T-helper 1 cell treated with Interleukin-12 subunit alpha and Interleukin-12 subunit beta and Interleukin-4 antibody, amounts not matched to agents 30 μg/mL and 1 μg/mL, for 36 hours (primary cell): ENCODE data around the gene DNER.
A peak's percentile ranks its signal among the peaks of the same experiment; 100 is the strongest.
"Not testable (repeated sequence)": the region's sequence is repeated elsewhere in the genome, so short reads cannot be mapped to it uniquely, and the experiment has no call there.

Experiments
- H3K27ac Mint-ChIP-seq: one replicate; pipeline ENCODE4 v1.8.0; 2021; ENCODE audit warnings: mild to moderate bottlenecking, mixed read lengths
- H3K27me3 Mint-ChIP-seq: one replicate; pipeline ENCODE4 v1.8.0; 2021; ENCODE audit warnings: low read depth, mixed read lengths
- H3K36me3 Mint-ChIP-seq: one replicate; pipeline ENCODE4 v1.8.0; 2021; ENCODE audit warnings: low read depth, mixed read lengths
- H3K4me1 Mint-ChIP-seq: one replicate; pipeline ENCODE4 v1.8.0; 2021; ENCODE audit warnings: low read depth, mixed read lengths
- H3K4me3 Mint-ChIP-seq: one replicate; pipeline ENCODE4 v1.8.0; 2021; ENCODE audit warnings: mild to moderate bottlenecking, moderate library complexity, mixed read lengths
- H3K9me3 Mint-ChIP-seq: one replicate; pipeline ENCODE4 v1.8.0; 2021; ENCODE audit warnings: mixed read lengths

DNER gene

GRCh38 chr2:229714080-229714735 is at the start of gene DNER:
Gene DNER (minus strand): TSS chr2:229714555. CDS start chr2:229714423, 132 bp downstream.
- Mint-ChIP-seq H3K36me3 (no peaks in the 10 kb centered on the region), H3K9me3 (no peaks in the 10 kb centered on the region), H3K4me3 (no peak within 1 kb of the TSS), H3K27ac (no peak within 1 kb of the TSS), H3K4me1 (peaks cover 4% of the 10 kb centered on the region), H3K27me3 (peaks cover 84% of the 10 kb centered on the region)

- H3K9me3 Mint-ChIP-seq = no peaks in the 10 kb centered on the region
- no peak overlapping the region for H3K27ac Mint-ChIP-seq
- H3K4me3 Mint-ChIP-seq = no peak overlapping the region
- no peaks in the 10 kb centered on the region for H3K27me3 Mint-ChIP-seq
- H3K4me1 Mint-ChIP-seq = no peaks in the 10 kb centered on the region
- peaks cover 22% of the 10 kb centered on the region for H3K36me3 Mint-ChIP-seq
These were observed 47.3 kb upstream of the DNER start for GRCh38 chr2:229761663-229762062.

GRCh38 chr2:229757462-229757861 is 43.1 kb upstream of the DNER start:
- not testable (repeated sequence) for H3K4me1 Mint-ChIP-seq, H3K36me3 Mint-ChIP-seq, H3K4me3 Mint-ChIP-seq, H3K27ac Mint-ChIP-seq, H3K27me3 Mint-ChIP-seq, H3K9me3 Mint-ChIP-seq

GRCh38 chr2:229752970-229753729 is 38.8 kb upstream of the DNER start:
- Mint-ChIP-seq H3K36me3 (peaks cover 5% of the 10 kb centered on the region), H3K27me3 (no peaks in the 10 kb centered on the region), H3K9me3 (no peaks in the 10 kb centered on the region), H3K4me3 (no peak overlapping the region), H3K4me1 (no peaks in the 10 kb centered on the region), H3K27ac (no peak overlapping the region)

- no peaks in the 10 kb centered on the region for H3K4me1 Mint-ChIP-seq
- no peak overlapping the region for H3K4me3 Mint-ChIP-seq
- H3K27ac Mint-ChIP-seq = no peak overlapping the region
- no peaks in the 10 kb centered on the region for H3K27me3 Mint-ChIP-seq
- no peaks in the 10 kb centered on the region for H3K36me3 Mint-ChIP-seq
- no peaks in the 10 kb centered on the region for H3K9me3 Mint-ChIP-seq
These were observed 35.4 kb upstream of the DNER start for GRCh38 chr2:229749779-229750178.

GRCh38 chr2:229748950-229749349 is 34.6 kb upstream of the DNER start:
- no peaks in the 10 kb centered on the region for H3K9me3 Mint-ChIP-seq
- no peaks in the 10 kb centered on the region for H3K36me3 Mint-ChIP-seq
- no peaks in the 10 kb centered on the region for H3K27me3 Mint-ChIP-seq
- no peak overlapping the region for H3K4me3 Mint-ChIP-seq
- H3K4me1 Mint-ChIP-seq = no peaks in the 10 kb centered on the region
- H3K27ac Mint-ChIP-seq = no peak overlapping the region

GRCh38 chr2:229742691-229743090 is 28.3 kb upstream of the DNER start:
- not testable (repeated sequence) for H3K27ac Mint-ChIP-seq, H3K4me1 Mint-ChIP-seq, H3K9me3 Mint-ChIP-seq, H3K4me3 Mint-ChIP-seq, H3K36me3 Mint-ChIP-seq, H3K27me3 Mint-ChIP-seq

- H3K4me1 Mint-ChIP-seq = no peaks in the 10 kb centered on the region
- no peak overlapping the region for H3K27ac Mint-ChIP-seq
- H3K4me3 Mint-ChIP-seq = no peak overlapping the region
- H3K27me3 Mint-ChIP-seq = no peaks in the 10 kb centered on the region
- H3K9me3 Mint-ChIP-seq = peaks cover 16% of the 10 kb centered on the region
- H3K36me3 Mint-ChIP-seq = no peaks in the 10 kb centered on the region
These were observed 25.9 kb upstream of the DNER start for GRCh38 chr2:229740279-229740678.

GRCh38 chr2:229738024-229738625 is 23.8 kb upstream of the DNER start:
- no peaks in the 10 kb centered on the region for H3K27me3 Mint-ChIP-seq
- H3K9me3 Mint-ChIP-seq = peaks cover 16% of the 10 kb centered on the region
- H3K4me3 Mint-ChIP-seq = no peak overlapping the region
- peaks cover 10% of the 10 kb centered on the region for H3K4me1 Mint-ChIP-seq
- H3K27ac Mint-ChIP-seq = no peak overlapping the region
- H3K36me3 Mint-ChIP-seq = no peaks in the 10 kb centered on the region

- Mint-ChIP-seq H3K27ac (no peak overlapping the region), H3K9me3 (peaks cover 16% of the 10 kb centered on the region), H3K4me1 (peaks cover 12% of the 10 kb centered on the region), H3K27me3 (no peaks in the 10 kb centered on the region), H3K4me3 (no peak overlapping the region), H3K36me3 (no peaks in the 10 kb centered on the region)
These were observed 20.1 kb upstream of the DNER start for GRCh38 chr2:229734410-229734809.

GRCh38 chr2:229733611-229734245 is 19.4 kb upstream of the DNER start:
- Mint-ChIP-seq H3K27me3 (peaks cover 3% of the 10 kb centered on the region), H3K9me3 (peaks cover 16% of the 10 kb centered on the region), H3K4me1 (peaks cover 12% of the 10 kb centered on the region), H3K36me3 (no peaks in the 10 kb centered on the region), H3K27ac (no peak overlapping the region), H3K4me3 (peak overlapping the region; percentile 23)

GRCh38 chr2:229732897-229733296 is 18.5 kb upstream of the DNER start:
- H3K36me3 Mint-ChIP-seq = no peaks in the 10 kb centered on the region
- peaks cover 7% of the 10 kb centered on the region for H3K27me3 Mint-ChIP-seq
- peaks cover 12% of the 10 kb centered on the region for H3K9me3 Mint-ChIP-seq
- H3K4me1 Mint-ChIP-seq = peaks cover 12% of the 10 kb centered on the region
- H3K4me3 Mint-ChIP-seq = no peak overlapping the region
- no peak overlapping the region for H3K27ac Mint-ChIP-seq

- Mint-ChIP-seq H3K4me1 (peaks cover 12% of the 10 kb centered on the region), H3K9me3 (peaks cover 3% of the 10 kb centered on the region), H3K4me3 (no peak overlapping the region), H3K36me3 (no peaks in the 10 kb centered on the region), H3K27me3 (peaks cover 7% of the 10 kb centered on the region), H3K27ac (no peak overlapping the region)
These were observed 17.6 kb upstream of the DNER start for GRCh38 chr2:229731916-229732315.

GRCh38 chr2:229731363-229731762 is 17.0 kb upstream of the DNER start:
- Mint-ChIP-seq H3K36me3 (no peaks in the 10 kb centered on the region), H3K27me3 (peaks cover 7% of the 10 kb centered on the region), H3K27ac (no peak overlapping the region), H3K9me3 (no peaks in the 10 kb centered on the region), H3K4me3 (no peak overlapping the region), H3K4me1 (peaks cover 12% of the 10 kb centered on the region)

GRCh38 chr2:229728370-229728769 is 14.0 kb upstream of the DNER start:
- no peaks in the 10 kb centered on the region for H3K9me3 Mint-ChIP-seq
- H3K27ac Mint-ChIP-seq = no peak overlapping the region
- H3K27me3 Mint-ChIP-seq = peaks cover 15% of the 10 kb centered on the region
- H3K36me3 Mint-ChIP-seq = no peaks in the 10 kb centered on the region
- H3K4me3 Mint-ChIP-seq = no peak overlapping the region
- H3K4me1 Mint-ChIP-seq = peaks cover 8% of the 10 kb centered on the region
